Measurements from ENCODE around the gene SET. TPM values are rescaled to one million over a fixed set of nuclear protein-coding genes. Genes with fewer than 3 reads are reported as not detected.

SET gene
- total and polyA plus RNA-seq, 2 of the 13 experiments (the other 11 are each of a cell fraction or from before 2014, with no cell fraction given): 94.2 to 611 TPM

DNA sequence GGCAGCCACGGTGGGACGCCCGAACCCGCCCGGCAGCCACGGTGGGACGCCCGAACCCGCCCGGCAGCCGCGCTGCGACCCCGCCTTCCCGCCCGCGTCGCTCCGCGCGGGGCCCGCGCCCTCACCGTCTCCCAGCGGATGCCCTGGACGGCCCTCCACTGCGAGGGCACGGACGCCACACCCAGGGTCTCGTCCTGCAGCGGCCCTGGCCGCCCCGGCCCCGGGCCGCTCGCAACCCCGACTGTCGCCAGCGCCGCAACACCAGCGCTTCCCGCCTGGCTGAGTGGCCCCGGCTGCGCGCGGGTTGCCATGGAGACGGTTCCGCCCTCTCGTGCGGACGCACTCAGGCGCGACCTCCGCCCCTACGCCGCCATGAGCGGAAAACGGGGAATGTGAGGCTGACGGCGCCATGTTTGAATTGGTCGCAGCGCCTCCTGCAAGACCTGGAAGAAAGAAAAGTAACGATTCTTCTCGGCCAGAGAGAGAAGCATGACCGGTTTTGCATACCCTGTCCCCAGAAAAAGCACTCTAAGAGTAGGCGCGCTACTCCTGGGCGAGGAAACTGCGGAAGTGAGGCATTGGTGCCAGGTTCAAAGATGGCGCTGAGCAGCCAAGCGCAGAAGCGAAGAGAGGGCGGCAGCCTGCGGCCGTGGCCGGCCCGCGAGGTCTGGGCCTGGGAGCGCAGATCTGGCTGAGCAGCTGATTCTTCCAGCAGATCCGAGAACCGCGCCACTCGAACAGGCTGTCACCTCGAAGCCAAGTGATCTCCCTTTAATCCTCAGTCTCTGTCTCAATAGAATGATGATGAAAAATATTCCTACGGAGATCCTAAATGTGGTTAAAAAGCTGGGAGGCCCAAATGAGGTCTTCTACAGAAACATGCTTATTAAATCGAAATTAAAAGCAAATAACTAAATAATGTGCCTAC lies 32.3 kb upstream of the SET start, which contains the start of gene DYNC2I2 (continued):
- TF ChIP-seq, protein P1, sequence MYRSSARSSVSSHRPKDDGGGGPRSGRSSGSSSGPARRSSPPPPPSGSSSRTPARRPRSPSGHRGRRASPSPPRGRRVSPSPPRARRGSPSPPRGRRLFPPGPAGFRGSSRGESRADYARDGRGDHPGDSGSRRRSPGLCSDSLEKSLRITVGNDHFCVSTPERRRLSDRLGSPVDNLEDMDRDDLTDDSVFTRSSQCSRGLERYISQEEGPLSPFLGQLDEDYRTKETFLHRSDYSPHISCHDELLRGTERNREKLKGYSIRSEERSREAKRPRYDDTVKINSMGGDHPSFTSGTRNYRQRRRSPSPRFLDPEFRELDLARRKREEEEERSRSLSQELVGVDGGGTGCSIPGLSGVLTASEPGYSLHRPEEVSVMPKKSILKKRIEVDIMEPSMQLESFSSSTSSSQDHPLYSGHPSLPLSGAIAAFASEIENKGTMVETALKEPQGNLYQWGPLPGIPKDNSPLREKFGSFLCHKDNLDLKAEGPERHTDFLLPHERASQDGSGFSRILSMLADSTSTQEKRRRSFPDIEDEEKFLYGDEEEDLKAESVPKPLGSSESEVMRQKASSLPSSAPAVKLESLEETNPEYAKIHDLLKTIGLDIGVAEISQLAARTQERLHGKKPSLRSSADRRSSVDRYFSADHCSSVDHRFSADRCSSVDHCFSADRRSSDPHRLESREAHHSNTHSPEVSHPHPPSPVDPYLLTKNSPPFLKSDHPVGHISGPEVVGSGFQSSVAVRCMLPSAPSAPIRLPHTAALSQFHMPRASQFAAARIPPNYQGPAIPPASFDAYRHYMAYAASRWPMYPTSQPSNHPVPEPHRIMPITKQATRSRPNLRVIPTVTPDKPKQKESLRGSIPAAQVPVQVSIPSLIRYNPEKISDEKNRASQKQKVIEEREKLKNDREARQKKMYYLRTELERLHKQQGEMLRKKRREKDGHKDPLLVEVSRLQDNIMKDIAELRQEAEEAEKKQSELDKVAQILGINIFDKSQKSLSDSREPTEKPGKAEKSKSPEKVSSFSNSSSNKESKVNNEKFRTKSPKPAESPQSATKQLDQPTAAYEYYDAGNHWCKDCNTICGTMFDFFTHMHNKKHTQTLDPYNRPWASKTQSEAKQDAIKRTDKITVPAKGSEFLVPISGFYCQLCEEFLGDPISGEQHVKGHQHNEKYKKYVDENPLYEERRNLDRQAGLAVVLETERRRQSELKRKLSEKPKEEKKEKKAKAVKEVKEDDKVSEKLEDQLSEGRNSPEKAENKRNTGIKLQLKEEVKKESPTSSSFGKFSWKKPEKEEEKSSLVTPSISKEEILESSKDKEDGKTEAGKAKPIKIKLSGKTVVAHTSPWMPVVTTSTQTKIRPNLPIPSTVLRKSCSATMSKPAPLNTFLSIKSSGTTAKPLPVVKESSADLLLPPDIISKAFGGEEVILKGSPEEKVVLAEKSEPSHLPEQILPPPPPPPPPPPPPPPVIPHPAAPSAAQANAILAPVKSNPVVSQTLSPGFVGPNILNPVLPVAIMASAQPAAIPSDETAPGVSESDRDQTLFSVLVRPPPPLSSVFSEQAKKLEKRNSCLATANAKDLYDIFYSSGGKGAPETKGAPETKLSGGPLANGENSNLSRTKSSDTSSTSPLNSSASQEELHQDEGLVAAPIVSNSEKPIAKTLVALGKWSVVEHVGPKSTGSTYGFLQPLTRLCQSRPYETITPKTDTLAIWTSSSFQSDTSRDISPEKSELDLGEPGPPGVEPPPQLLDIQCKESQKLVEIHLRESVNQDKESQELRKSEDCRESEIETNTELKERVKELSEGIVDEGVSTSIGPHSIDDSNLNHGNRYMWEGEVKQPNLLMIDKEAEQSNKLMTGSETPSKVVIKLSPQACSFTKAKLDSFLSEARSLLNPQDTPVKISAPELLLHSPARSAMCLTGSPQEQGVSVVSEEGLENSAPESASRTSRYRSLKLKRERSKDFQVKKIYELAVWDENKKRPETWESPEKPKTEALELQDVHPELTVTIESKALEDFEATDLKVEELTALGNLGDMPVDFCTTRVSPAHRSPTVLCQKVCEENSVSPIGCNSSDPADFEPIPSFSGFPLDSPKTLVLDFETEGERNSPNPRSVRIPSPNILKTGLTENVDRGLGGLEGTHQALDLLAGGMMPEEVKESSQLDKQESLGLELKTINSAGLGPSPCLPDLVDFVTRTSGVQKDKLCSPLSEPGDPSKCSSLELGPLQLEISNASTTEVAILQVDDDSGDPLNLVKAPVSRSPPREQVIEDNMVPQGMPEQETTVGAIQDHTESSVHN (CRISPR knock-in tag; IDR thresholded peaks at IDR 0.05): peak; percentile 86; the same call in 1 of the 2 replicates
- TF ChIP-seq HNF4G (IDR thresholded peaks at IDR 0.05; ENCODE audit: borderline replicate concordance, low read depth, low read length): 0 out of 2 replicates have a peak, but pooled peaks have one; percentile 14
- TF ChIP-seq HNF4G (CRISPR knock-in tag; IDR thresholded peaks at IDR 0.05; ENCODE audit: borderline replicate concordance, low read depth): no peak
- TF ChIP-seq, protein P2, sequence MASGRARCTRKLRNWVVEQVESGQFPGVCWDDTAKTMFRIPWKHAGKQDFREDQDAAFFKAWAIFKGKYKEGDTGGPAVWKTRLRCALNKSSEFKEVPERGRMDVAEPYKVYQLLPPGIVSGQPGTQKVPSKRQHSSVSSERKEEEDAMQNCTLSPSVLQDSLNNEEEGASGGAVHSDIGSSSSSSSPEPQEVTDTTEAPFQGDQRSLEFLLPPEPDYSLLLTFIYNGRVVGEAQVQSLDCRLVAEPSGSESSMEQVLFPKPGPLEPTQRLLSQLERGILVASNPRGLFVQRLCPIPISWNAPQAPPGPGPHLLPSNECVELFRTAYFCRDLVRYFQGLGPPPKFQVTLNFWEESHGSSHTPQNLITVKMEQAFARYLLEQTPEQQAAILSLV (CRISPR knock-in tag; IDR thresholded peaks at IDR 0.05; ENCODE audit: borderline replicate concordance): peak; percentile 43; the same call in 1 of the 2 replicates
- TF ChIP-seq ZNF768 (CRISPR knock-in tag; IDR thresholded peaks at IDR 0.05): peak; percentile 39; the same call in 1 of the 2 replicates
- TF ChIP-seq YEATS2 (CRISPR knock-in tag; IDR thresholded peaks at IDR 0.05; ENCODE audit: borderline replicate concordance): peak; percentile 90
- TF ChIP-seq ASH2L (IDR thresholded peaks at IDR 0.05; ENCODE audit: insufficient read length, low read depth, low read length): peak; percentile 86
- TF ChIP-seq ZFY (CRISPR knock-in tag; IDR thresholded peaks at IDR 0.05): peak; percentile 95
- peak; percentile 56 for TF ChIP-seq HNF4A (CRISPR knock-in tag; IDR thresholded peaks at IDR 0.05)
- TF ChIP-seq ZNF251 (CRISPR knock-in tag; IDR thresholded peaks at IDR 0.05): no peak
- TF ChIP-seq ZSCAN20 (CRISPR knock-in tag; IDR thresholded peaks at IDR 0.05; ENCODE audit: borderline replicate concordance): no peak
- no peak for TF ChIP-seq ZNF644 (CRISPR knock-in tag; IDR thresholded peaks at IDR 0.05; ENCODE audit: low read depth)
- TF ChIP-seq ZNF225 (CRISPR knock-in tag; IDR thresholded peaks at IDR 0.05): no peak
- TF ChIP-seq EP300 (IDR thresholded peaks at IDR 0.05; ENCODE audit: low read depth in 2 of 2, low read length in 2 of 2): no peak
- TF ChIP-seq EP300 (CRISPR knock-in tag; IDR thresholded peaks at IDR 0.05; ENCODE audit: borderline replicate concordance): peak; percentile 13; the same call in 1 of the 2 replicates
- TF ChIP-seq ETV5 (CRISPR knock-in tag; IDR thresholded peaks at IDR 0.05; ENCODE audit: borderline replicate concordance): peak; percentile 76; the same call in 1 of the 2 replicates
- no peak for TF ChIP-seq NONO (IDR thresholded peaks at IDR 0.05)
- peak; percentile 93 for TF ChIP-seq NONO (CRISPR knock-in tag; conservative IDR thresholded peaks at IDR 0.05)
- TF ChIP-seq, protein P3, sequence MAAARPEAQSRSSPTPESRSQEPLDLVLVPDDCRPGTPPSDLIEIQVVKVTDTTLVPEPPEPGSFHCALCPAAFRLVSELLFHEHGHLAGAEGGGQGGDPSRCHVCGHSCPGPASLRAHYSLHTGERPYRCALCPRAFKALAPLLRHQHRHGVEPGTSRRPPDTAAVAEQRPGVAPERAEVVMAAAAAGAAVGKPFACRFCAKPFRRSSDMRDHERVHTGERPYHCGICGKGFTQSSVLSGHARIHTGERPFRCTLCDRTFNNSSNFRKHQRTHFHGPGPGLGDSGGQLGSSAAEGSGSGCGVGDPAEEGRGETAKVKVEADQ (CRISPR knock-in tag; IDR thresholded peaks at IDR 0.05; ENCODE audit: borderline replicate concordance): peak; percentile 81
